ENCODE data around the gene WNT6. TPM values are rescaled to one million over a fixed set of nuclear protein-coding genes. Genes with fewer than 3 reads are reported as not detected.

Gene WNT6
- total RNA-seq, 1 donor from 2014 or later, result not detected

GRCh38 chr2:218865999-218866398 lies 6.4 kb downstream of the WNT6 start:
- H3K27me3 Mint-ChIP-seq (ENCODE audit: insufficient read depth), result peaks cover 70% of the 10 kb centered on the region
- no peaks in the 10 kb centered on the region for H3K36me3 Mint-ChIP-seq (ENCODE audit: low read depth)
- intact Hi-C loops (cut with micrococcal nuclease), result no loop called here
- H3K4me1 Mint-ChIP-seq (ENCODE audit: low read depth), result no peaks in the 10 kb centered on the region
- no peak overlapping the region for H3K27ac Mint-ChIP-seq
- no peak for DNase-seq (ENCODE audit: low spot score)
- H3K9me3 Mint-ChIP-seq, result no peaks in the 10 kb centered on the region
- H3K4me3 Mint-ChIP-seq, result no peak overlapping the region

GRCh38 chr2:218867900-218868299 lies 8.3 kb downstream of the WNT6 start:
- H3K27me3 Mint-ChIP-seq (ENCODE audit: insufficient read depth), result peaks cover 65% of the 10 kb centered on the region
- peaks cover 7% of the 10 kb centered on the region for H3K4me1 Mint-ChIP-seq (ENCODE audit: low read depth)
- intact Hi-C loops (cut with micrococcal nuclease), result no loop called here
- H3K9me3 Mint-ChIP-seq, result no peaks in the 10 kb centered on the region
- no peaks in the 10 kb centered on the region for H3K36me3 Mint-ChIP-seq (ENCODE audit: low read depth)
- H3K27ac Mint-ChIP-seq, result no peak overlapping the region
- no peak overlapping the region for H3K4me3 Mint-ChIP-seq
- DNase-seq (ENCODE audit: low spot score), result no peak

GRCh38 chr2:218869064-218869463 lies 9.5 kb downstream of the WNT6 start:
- Mint-ChIP-seq H3K27me3 (ENCODE audit: insufficient read depth) (peaks cover 59% of the 10 kb centered on the region), H3K4me1 (ENCODE audit: low read depth) (peaks cover 7% of the 10 kb centered on the region), H3K4me3 (no peak overlapping the region), H3K9me3 (no peaks in the 10 kb centered on the region), H3K36me3 (ENCODE audit: low read depth) (no peaks in the 10 kb centered on the region), H3K27ac (no peak overlapping the region)
- intact Hi-C loops (cut with micrococcal nuclease), result no loop called here
- no peak for DNase-seq (ENCODE audit: low spot score)

- no peak for DNase-seq (ENCODE audit: low spot score)
- H3K4me3 Mint-ChIP-seq, result no peak overlapping the region
- H3K4me1 Mint-ChIP-seq (ENCODE audit: low read depth), result peaks cover 7% of the 10 kb centered on the region
- no peaks in the 10 kb centered on the region for H3K9me3 Mint-ChIP-seq
- intact Hi-C loops (cut with micrococcal nuclease), result no loop called here
- H3K27me3 Mint-ChIP-seq (ENCODE audit: insufficient read depth), result peaks cover 74% of the 10 kb centered on the region
- no peak overlapping the region for H3K27ac Mint-ChIP-seq
- H3K36me3 Mint-ChIP-seq (ENCODE audit: low read depth), result no peaks in the 10 kb centered on the region
Measured at GRCh38 chr2:218870984-218871344, 11.4 kb downstream of the WNT6 start.

- no peaks in the 10 kb centered on the region for H3K36me3 Mint-ChIP-seq (ENCODE audit: low read depth)
- peaks cover 76% of the 10 kb centered on the region for H3K27me3 Mint-ChIP-seq (ENCODE audit: insufficient read depth)
- intact Hi-C loops (cut with micrococcal nuclease), result no loop called here
- no peak for DNase-seq (ENCODE audit: low spot score)
- peak overlapping the region; percentile 7 for H3K27ac Mint-ChIP-seq
- peaks cover 7% of the 10 kb centered on the region for H3K4me1 Mint-ChIP-seq (ENCODE audit: low read depth)
- H3K9me3 Mint-ChIP-seq, result no peaks in the 10 kb centered on the region
- H3K4me3 Mint-ChIP-seq, result no peak overlapping the region
Measured at GRCh38 chr2:218871345-218872302, 12.0 kb downstream of the WNT6 start.

- peaks cover 7% of the 10 kb centered on the region for H3K4me1 Mint-ChIP-seq (ENCODE audit: low read depth)
- intact Hi-C loops (cut with micrococcal nuclease), result no loop called here
- DNase-seq (ENCODE audit: low spot score), result no peak
- no peak overlapping the region for H3K4me3 Mint-ChIP-seq
- no peaks in the 10 kb centered on the region for H3K9me3 Mint-ChIP-seq
- H3K27me3 Mint-ChIP-seq (ENCODE audit: insufficient read depth), result peaks cover 76% of the 10 kb centered on the region
- H3K27ac Mint-ChIP-seq, result no peak overlapping the region
- H3K36me3 Mint-ChIP-seq (ENCODE audit: low read depth), result no peaks in the 10 kb centered on the region
Measured at GRCh38 chr2:218872645-218873358, 13.2 kb downstream of the WNT6 start.

- no peak overlapping the region for H3K27ac Mint-ChIP-seq
- no peak overlapping the region for H3K4me3 Mint-ChIP-seq
- no peaks in the 10 kb centered on the region for H3K9me3 Mint-ChIP-seq
- peaks cover 76% of the 10 kb centered on the region for H3K27me3 Mint-ChIP-seq (ENCODE audit: insufficient read depth)
- no peak for DNase-seq (ENCODE audit: low spot score)
- peaks cover 7% of the 10 kb centered on the region for H3K4me1 Mint-ChIP-seq (ENCODE audit: low read depth)
- intact Hi-C loops (cut with micrococcal nuclease), result no loop called here
- no peaks in the 10 kb centered on the region for H3K36me3 Mint-ChIP-seq (ENCODE audit: low read depth)
Measured at GRCh38 chr2:218873359-218874194, 14.0 kb downstream of the WNT6 start.

GRCh38 chr2:218875692-218876246 lies 16.2 kb downstream of the WNT6 start:
- Mint-ChIP-seq H3K27ac (no peak overlapping the region), H3K27me3 (ENCODE audit: insufficient read depth) (peaks cover 68% of the 10 kb centered on the region), H3K9me3 (no peaks in the 10 kb centered on the region), H3K4me1 (ENCODE audit: low read depth) (peaks cover 18% of the 10 kb centered on the region), H3K36me3 (ENCODE audit: low read depth) (no peaks in the 10 kb centered on the region), H3K4me3 (no peak overlapping the region)
- intact Hi-C loops (cut with micrococcal nuclease), result loop anchor here (1.0 to 2.0 kb wide), 3 partner anchors 23 to 105 kb away; no protein-coding TSS in a partner anchor
- DNase-seq (ENCODE audit: low spot score), result no peak

GRCh38 chr2:218876562-218877219 lies 17.1 kb downstream of the WNT6 start:
- Mint-ChIP-seq H3K4me3 (no peak overlapping the region), H3K9me3 (no peaks in the 10 kb centered on the region), H3K27ac (no peak overlapping the region), H3K4me1 (ENCODE audit: low read depth) (peaks cover 16% of the 10 kb centered on the region), H3K36me3 (ENCODE audit: low read depth) (no peaks in the 10 kb centered on the region), H3K27me3 (ENCODE audit: insufficient read depth) (peaks cover 73% of the 10 kb centered on the region)
- DNase-seq (ENCODE audit: low spot score), result peak; percentile 48
- intact Hi-C loops (cut with micrococcal nuclease), result loop anchor here (1.0 to 2.0 kb wide), 3 partner anchors 22 to 104 kb away; no protein-coding TSS in a partner anchor

GRCh38 chr2:218877331-218877730 lies 17.7 kb downstream of the WNT6 start:
- Mint-ChIP-seq H3K36me3 (ENCODE audit: low read depth) (no peaks in the 10 kb centered on the region), H3K9me3 (no peaks in the 10 kb centered on the region), H3K4me1 (ENCODE audit: low read depth) (peaks cover 11% of the 10 kb centered on the region), H3K27me3 (ENCODE audit: insufficient read depth) (peaks cover 72% of the 10 kb centered on the region), H3K4me3 (no peak overlapping the region), H3K27ac (no peak overlapping the region)
- intact Hi-C loops (cut with micrococcal nuclease), result loop anchor here (2.0 kb wide), 2 partner anchors 83 to 103 kb away; no protein-coding TSS in a partner anchor
- DNase-seq (ENCODE audit: low spot score), result no peak

GRCh38 chr2:218877891-218878290 lies 18.3 kb downstream of the WNT6 start:
- H3K4me1 Mint-ChIP-seq (ENCODE audit: low read depth), result peaks cover 11% of the 10 kb centered on the region
- intact Hi-C loops (cut with micrococcal nuclease), result loop anchor here (2.0 kb wide), 2 partner anchors 83 to 103 kb away; no protein-coding TSS in a partner anchor
- H3K27me3 Mint-ChIP-seq (ENCODE audit: insufficient read depth), result peaks cover 73% of the 10 kb centered on the region
- H3K9me3 Mint-ChIP-seq, result no peaks in the 10 kb centered on the region
- DNase-seq (ENCODE audit: low spot score), result no peak
- H3K4me3 Mint-ChIP-seq, result no peak overlapping the region
- no peak overlapping the region for H3K27ac Mint-ChIP-seq
- no peaks in the 10 kb centered on the region for H3K36me3 Mint-ChIP-seq (ENCODE audit: low read depth)

- Mint-ChIP-seq H3K9me3 (no peaks in the 10 kb centered on the region), H3K4me1 (ENCODE audit: low read depth) (peaks cover 11% of the 10 kb centered on the region), H3K27ac (no peak overlapping the region), H3K4me3 (no peak overlapping the region), H3K27me3 (ENCODE audit: insufficient read depth) (peaks cover 74% of the 10 kb centered on the region), H3K36me3 (ENCODE audit: low read depth) (no peaks in the 10 kb centered on the region)
- intact Hi-C loops (cut with micrococcal nuclease), result no loop called here
- no peak for DNase-seq (ENCODE audit: low spot score)
Measured at GRCh38 chr2:218878486-218878885, 18.9 kb downstream of the WNT6 start.

All from activated T-helper 1 cell treated with anti-CD3 and anti-CD28 coated beads, Interleukin-12 subunit alpha, Interleukin-12 subunit beta, Interleukin-2, Interleukin-4 antibody, amounts not matched to agents 30 ng/mL and 10 ng/mL and 1 ng/mL, durations not matched to agents 14 hours and 24 hours and 36 hours (primary cell).